MM.1S (cell line): ENCODE results near the gene ANAPC5.
A peak's percentile ranks its signal among the peaks of the same experiment; 100 is the strongest.

Experiments
- DNase-seq: peaks from one replicate; pipeline ENCODE4 v3.0.0-alpha.2; 2015
- H2AFZ ChIP-seq: fragments of 300-600 bp; sonication (generic); 2 replicates; pipeline ENCODE4 v1.6.0; 2016; ENCODE audit warnings: antibody characterized with exemption, low read length
- H3F3A ChIP-seq: fragments of 300-600 bp; sonication (generic); 2 replicates; pipeline ENCODE4 v1.6.1; 2016; ENCODE audit warnings: mild to moderate bottlenecking, antibody characterized with exemption, low read length, moderate library complexity, mixed read lengths; ENCODE audit not compliant: insufficient read depth
- H3K27ac ChIP-seq: fragments of 300-600 bp; sonication (generic); 2 replicates; pipeline ENCODE4 v1.5.1; 2016; ENCODE audit warnings: mild to moderate bottlenecking, low read length
- H3K27me3 ChIP-seq: fragments of 300-600 bp; sonication (generic); replicated peaks from 2 replicates; pipeline ENCODE4 v1.6.0; 2016; ENCODE audit warnings: low read length; ENCODE audit not compliant: insufficient read depth
- H3K36me3 ChIP-seq: fragments of 300-600 bp; sonication (generic); replicated peaks from 2 replicates; pipeline ENCODE4 v1.6.1; 2016; ENCODE audit warnings: mild to moderate bottlenecking, low read length, mixed read lengths; ENCODE audit not compliant: insufficient read depth
- H3K4me1 ChIP-seq: fragments of 300-600 bp; sonication (generic); 2 replicates; pipeline ENCODE4 v1.6.1; 2016; ENCODE audit warnings: low read length, mixed read lengths
- H3K4me2 ChIP-seq: fragments of 300-600 bp; sonication (generic); 2 replicates; pipeline ENCODE4 v1.6.0; 2016; ENCODE audit warnings: low read depth, low read length
- H3K4me3 ChIP-seq: fragments of 300-600 bp; sonication (generic); 2 replicates; pipeline ENCODE4 v1.5.1; 2016; ENCODE audit warnings: low read length, mixed read lengths
- H3K79me2 ChIP-seq: fragments of 300-600 bp; sonication (generic); 2 replicates; pipeline ENCODE4 v1.6.1; 2016; ENCODE audit warnings: mixed run types, low read length, mixed read lengths
- H3K9ac ChIP-seq: fragments of 300-600 bp; sonication (generic); 2 replicates; pipeline ENCODE4 v1.6.1; 2016; ENCODE audit warnings: low read length, mixed read lengths
- H3K9me2 ChIP-seq: fragments of 300-600 bp; sonication (generic); replicated peaks from 2 replicates; pipeline ENCODE4 v1.6.1; 2016; ENCODE audit warnings: mild to moderate bottlenecking, low read length, mixed read lengths; ENCODE audit not compliant: insufficient read depth
- H3K9me3 ChIP-seq: fragments of 300-600 bp; sonication (generic); replicated peaks from 2 replicates; pipeline ENCODE4 v1.6.1; 2016; ENCODE audit warnings: mild to moderate bottlenecking, low read length, mixed read lengths; ENCODE audit not compliant: insufficient read depth
- H4K20me1 ChIP-seq: fragments of 300-600 bp; sonication (generic); 2 replicates; pipeline ENCODE4 v1.6.1; 2016; ENCODE audit warnings: mild to moderate bottlenecking, low read length, moderate library complexity, mixed read lengths; ENCODE audit not compliant: insufficient read depth
- CTCF ChIP-seq: fragments of 300-600 bp; sonication (generic); IDR thresholded peaks from 2 replicates; pipeline ENCODE4 v1.5.1; 2016; ENCODE audit warnings: antibody characterized with exemption, low read length, mixed read lengths
- EZH2 ChIP-seq: fragments of 300-600 bp; sonication (generic); optimal IDR thresholded peaks from 2 replicates; pipeline ENCODE3; 2017; ENCODE audit warnings: low read depth, mild to moderate bottlenecking, antibody characterized with exemption, low read length, mixed read lengths
- EZH2phosphoT487 ChIP-seq: fragments of 300-600 bp; sonication (generic); IDR thresholded peaks from 2 replicates; pipeline ENCODE4 v1.6.1; 2018; ENCODE audit warnings: antibody characterized with exemption, low read length

The ANAPC5 gene

DNA sequence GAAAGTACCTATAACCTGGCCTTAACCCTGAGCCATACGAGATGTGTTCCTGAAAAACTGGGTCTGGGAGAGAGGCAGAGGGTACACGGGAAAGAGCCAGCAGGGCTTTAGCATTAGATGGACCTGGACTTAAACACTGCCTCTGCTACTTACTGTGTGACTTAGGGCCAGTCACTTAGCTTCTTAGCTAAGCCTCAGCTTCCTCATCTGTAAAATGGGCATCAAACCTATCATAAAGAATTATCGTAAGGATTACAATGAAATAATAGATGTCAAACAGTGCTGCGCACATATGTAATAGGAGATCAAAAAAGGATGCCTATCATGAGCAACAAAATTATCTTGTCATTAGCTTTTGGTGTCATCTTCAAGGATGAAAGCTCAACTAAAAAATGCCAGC lies 23.6 kb downstream of the ANAPC5 start:
- no peak overlapping the region for H3K4me3 ChIP-seq
- H3K36me3 ChIP-seq: no peaks in the 10 kb centered on the region

DNA sequence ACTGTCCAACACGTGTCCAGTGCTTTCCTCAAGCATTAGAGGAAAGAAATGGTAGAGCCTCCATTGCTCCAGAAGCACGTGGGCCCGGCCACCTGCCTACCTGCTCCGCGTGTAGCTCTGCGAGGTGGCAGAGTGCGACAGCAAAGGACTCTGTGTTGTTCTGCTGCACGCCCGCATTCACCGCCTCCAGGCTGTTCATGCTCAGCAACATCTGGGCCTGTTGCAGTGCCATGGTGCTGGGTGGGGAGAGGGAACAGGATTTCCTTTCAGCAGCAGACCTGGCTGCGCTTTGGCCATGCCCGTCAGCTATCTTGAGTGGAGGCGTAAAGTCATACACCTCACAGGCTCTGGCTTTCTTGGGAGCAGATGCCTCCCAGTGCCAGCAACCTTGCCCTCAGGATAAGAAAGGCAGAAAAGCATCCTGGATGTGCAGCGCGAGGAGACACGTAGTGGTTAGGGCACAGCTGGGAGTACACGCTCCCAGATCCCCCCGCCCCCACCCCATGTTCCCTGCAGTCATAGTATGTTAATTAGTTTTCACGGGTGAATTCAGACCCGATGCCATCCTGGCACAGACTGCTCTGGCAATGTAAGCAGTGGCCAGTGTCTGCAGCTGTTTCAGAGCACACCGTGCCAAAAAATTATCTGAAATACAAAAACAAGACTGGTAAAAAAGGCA lies 25.1 kb downstream of the ANAPC5 start:
- H3K36me3 ChIP-seq: no peaks in the 10 kb centered on the region
- H4K20me1 ChIP-seq: no peaks in the 10 kb centered on the region
- peaks cover 26% of the 10 kb centered on the region for H3K4me1 ChIP-seq
- no peaks in the 10 kb centered on the region for H3K79me2 ChIP-seq
- H3K4me3 ChIP-seq: no peak overlapping the region
- H3F3A ChIP-seq: peaks cover 20% of the 10 kb centered on the region
- no peak for DNase-seq
- no peaks in the 10 kb centered on the region for H3K9me3 ChIP-seq
- no peak overlapping the region for H2AFZ ChIP-seq
- H3K4me2 ChIP-seq: no peak overlapping the region
- no peaks in the 10 kb centered on the region for H3K9me2 ChIP-seq
- TF ChIP-seq CTCF (no peak), EZH2 (no peak)
- no peak overlapping the region for H3K27ac ChIP-seq
- no peak overlapping the region for H3K9ac ChIP-seq
- H3K27me3 ChIP-seq: no peaks in the 10 kb centered on the region

More for the DNA sequence above, 23.6 kb downstream of the ANAPC5 start:
- no peak overlapping the region for H3K9ac ChIP-seq
- TF ChIP-seq EZH2: no peak
- no peak for TF ChIP-seq CTCF
- no peak for TF ChIP-seq EZH2phosphoT487
- H3K4me2 ChIP-seq: no peak overlapping the region
- no peaks in the 10 kb centered on the region for H3K9me2 ChIP-seq
- no peaks in the 10 kb centered on the region for H4K20me1 ChIP-seq
- no peaks in the 10 kb centered on the region for H3K9me3 ChIP-seq
- no peak for DNase-seq
- H3K4me1 ChIP-seq: peaks cover 19% of the 10 kb centered on the region
- H3K79me2 ChIP-seq: no peaks in the 10 kb centered on the region
- peaks cover 18% of the 10 kb centered on the region for H3F3A ChIP-seq
- H2AFZ ChIP-seq: no peak overlapping the region
- H3K27ac ChIP-seq: no peak overlapping the region
- H3K27me3 ChIP-seq: no peaks in the 10 kb centered on the region

DNA sequence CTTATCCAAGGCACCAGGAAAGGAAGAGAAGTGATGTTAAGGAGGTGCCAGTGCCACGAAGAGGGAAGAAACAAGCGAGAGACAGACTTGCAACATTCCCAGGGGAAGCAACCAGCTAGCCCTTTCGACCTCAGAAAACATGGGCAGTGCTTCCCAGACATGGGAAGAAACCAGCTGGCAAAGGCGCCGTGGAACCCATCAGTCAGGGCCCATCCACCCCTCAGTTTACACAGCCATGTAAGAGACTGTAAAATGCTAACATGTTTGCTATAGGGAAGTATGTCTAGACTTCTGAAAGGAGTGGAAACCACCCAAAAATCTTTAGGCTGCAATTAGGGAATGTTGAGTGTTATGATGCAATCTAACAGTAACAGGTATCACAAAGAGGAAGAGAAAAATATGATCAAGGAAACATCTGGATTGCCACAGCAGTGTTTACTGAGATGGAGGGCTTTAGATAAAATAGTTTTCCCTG lies 26.3 kb downstream of the ANAPC5 start:
- peaks cover 26% of the 10 kb centered on the region for H3K4me1 ChIP-seq
- H3K4me2 ChIP-seq: no peak overlapping the region
- no peaks in the 10 kb centered on the region for H3K79me2 ChIP-seq
- no peaks in the 10 kb centered on the region for H3K27me3 ChIP-seq
- TF ChIP-seq EZH2phosphoT487: no peak
- no peaks in the 10 kb centered on the region for H4K20me1 ChIP-seq
- H3K9me3 ChIP-seq: no peaks in the 10 kb centered on the region
- no peaks in the 10 kb centered on the region for H3K36me3 ChIP-seq
- no peaks in the 10 kb centered on the region for H3K9me2 ChIP-seq
- H3K4me3 ChIP-seq: no peak overlapping the region
- H3K27ac ChIP-seq: no peak overlapping the region
- no peak overlapping the region for H3K9ac ChIP-seq
- H2AFZ ChIP-seq: no peak overlapping the region
- DNase-seq: no peak
- H3F3A ChIP-seq: peaks cover 20% of the 10 kb centered on the region

- peak overlapping the region; percentile 28; the same call in 1 of the 2 replicates for H3K9ac ChIP-seq
- peaks cover 20% of the 10 kb centered on the region for H3F3A ChIP-seq
- H3K9me3 ChIP-seq: no peaks in the 10 kb centered on the region
Observed at GRCh38 chr12:121323908-121324307, 28.3 kb downstream of the ANAPC5 start.

More at GRCh38 chr12:121323908-121324307, 28.3 kb downstream of the ANAPC5 start:
- H3K4me1 ChIP-seq: peaks cover 26% of the 10 kb centered on the region
- H3K4me2 ChIP-seq: peak overlapping the region; percentile 63; the same call in 1 of the 2 replicates
- H4K20me1 ChIP-seq: no peaks in the 10 kb centered on the region
- TF ChIP-seq EZH2phosphoT487 (no peak), EZH2 (no peak), CTCF (no peak)
- DNase-seq: peak; percentile 70
- peak overlapping the region; percentile 17; the same call in 1 of the 2 replicates for H3K4me3 ChIP-seq
- peak overlapping the region; percentile 91 for H3K27ac ChIP-seq
- H3K79me2 ChIP-seq: no peaks in the 10 kb centered on the region
- H3K9me2 ChIP-seq: no peaks in the 10 kb centered on the region
- H3K36me3 ChIP-seq: no peaks in the 10 kb centered on the region
- H2AFZ ChIP-seq: no peak overlapping the region
- no peaks in the 10 kb centered on the region for H3K27me3 ChIP-seq
